GM12878 (cell line): ENCODE measurements around the gene LEF1. TPM values are rescaled to one million over a fixed set of nuclear protein-coding genes. Genes with fewer than 3 reads are reported as not detected.

Experiments used
- ATAC-seq: fragments of 200-7000 bp; cut with Tn5 transposase; 3 replicates; pipeline ENCODE4 v1.9.1; 2020; ENCODE audit warnings: mild to moderate bottlenecking, moderate library complexity
- BruUV-seq: library from RNA; stranded (reverse); fragments of 400-500 nt; replicated peaks from 2 replicates; lab custom pipeline; 2021; lab: Mats Ljungman, UMichigan
- CTCF ChIA-PET: fragments of 300-600 bp; sonication (Branson Sonifier 250); formaldehyde crosslinking; extraction: SDS; loops from one replicate; lab custom pipeline; 2021; ENCODE audit warnings: inconsistent platforms; lab: Yijun Ruan, JAX
- POLR2A ChIA-PET: fragments of 350-600 bp; formaldehyde crosslinking; extraction: SDS; loops from one replicate; lab custom pipeline; 2021; ENCODE audit warnings: inconsistent platforms; lab: Charles Lee
- RAD21 ChIA-PET: fragments of 300-600 bp; sonication (Branson Sonifier 250); formaldehyde crosslinking; loops from one replicate; lab custom pipeline; 2023; ENCODE audit warnings: antibody characterized with exemption; ENCODE audit not compliant: unreplicated experiment; lab: Charles Lee
- SMC1A ChIA-PET: fragments of 300-600 bp; sonication (Branson Sonifier 250); formaldehyde crosslinking; loops from one replicate; lab custom pipeline; 2023; ENCODE audit not compliant: unreplicated experiment, uncharacterized antibody; lab: Charles Lee
- DNase-seq: peaks from one replicate; pipeline ENCODE4 v3.0.0-alpha.2; 2011; ENCODE audit warnings: low read depth, low spot score
- FAIRE-seq: peaks from 3 replicates; lab custom pipeline; 2011; peaks lifted over from hg19 to GRCh38; lab: Jason Lieb, UNC
- H2AFZ ChIP-seq: 2 replicates; pipeline ENCODE4 v1.6.0; 2011; ENCODE audit warnings: low read depth, low read length, control low read depth; ENCODE audit not compliant: control insufficient read depth
- H3K27ac ChIP-seq: 2 replicates; pipeline ENCODE4 v1.5.1; 2011; ENCODE audit warnings: control low read depth; ENCODE audit not compliant: control insufficient read depth, insufficient read depth
- H3K27me3 ChIP-seq, 2 experiments: replicated peaks in 1 of 2; 2 replicates each; pipeline versions ENCODE4 v1.6.0 to v1.6.1; 2011; ENCODE audit warnings: low read length in 1 of 2; ENCODE audit not compliant: control insufficient read depth in 2 of 2, insufficient read depth in 2 of 2
- H3K36me3 ChIP-seq, 2 experiments: 2 replicates each; pipeline ENCODE4 v1.5.1; 2011; ENCODE audit warnings: low read length in 1 of 2; ENCODE audit not compliant: control insufficient read depth in 2 of 2, insufficient read depth in 2 of 2
- H3K4me1 ChIP-seq: 2 replicates; pipeline ENCODE4 v1.6.1; 2011; ENCODE audit warnings: mild to moderate bottlenecking, low read length, moderate library complexity, mixed read lengths; ENCODE audit not compliant: control insufficient read depth, insufficient read depth
- H3K4me2 ChIP-seq: 2 replicates; pipeline ENCODE4 v1.6.0; 2011; ENCODE audit warnings: control low read depth; ENCODE audit not compliant: control insufficient read depth, insufficient read depth
- H3K4me3 ChIP-seq: fragments of 200-600 bp; sonication (generic); 2 replicates; pipeline ENCODE4 v1.5.1; 2016
- H3K79me2 ChIP-seq: 2 replicates; pipeline ENCODE4 v1.6.0; 2011; ENCODE audit warnings: low read length; ENCODE audit not compliant: control insufficient read depth, insufficient read depth
- H3K9ac ChIP-seq: 2 replicates; pipeline ENCODE4 v1.8.0; 2011; ENCODE audit warnings: low read length, control low read depth, mixed read lengths; ENCODE audit not compliant: control insufficient read depth, insufficient read depth
- H3K9me3 ChIP-seq: replicated peaks from 3 replicates; pipeline ENCODE4 v1.5.1; 2011; ENCODE audit warnings: mild to moderate bottlenecking, low read length; ENCODE audit not compliant: control insufficient read depth, insufficient read depth
- H4K20me1 ChIP-seq: 2 replicates; pipeline ENCODE4 v1.6.0; 2011; ENCODE audit not compliant: control insufficient read depth, insufficient read depth
- ASH2L ChIP-seq: fragments of 300-600, 200-600 bp; sonication (generic); IDR thresholded peaks from 2 replicates; pipeline ENCODE4 v1.6.1; 2017; ENCODE audit warnings: low read depth, mild to moderate bottlenecking, borderline replicate concordance
- BACH1 ChIP-seq: fragments of 450-650 bp; IDR thresholded peaks from 2 replicates; pipeline ENCODE4 v1.6.1; 2017; ENCODE audit warnings: mild to moderate bottlenecking, borderline replicate concordance
- FOXK2 ChIP-seq: fragments of 450-650 bp; IDR thresholded peaks from 2 replicates; pipeline ENCODE4 v1.6.1; 2017; ENCODE audit warnings: mild to moderate bottlenecking, moderate library complexity
- MAX ChIP-seq: IDR thresholded peaks from 2 replicates; pipeline ENCODE4 v1.6.1; 2012; ENCODE audit warnings: low read depth, low read length, improper control_type of control experiment
- NFXL1 ChIP-seq: fragments of 450-650 bp; IDR thresholded peaks from 2 replicates; pipeline ENCODE4 v1.6.1; 2017; ENCODE audit warnings: antibody characterized with exemption, mild to moderate bottlenecking, borderline replicate concordance
- NR2F1 ChIP-seq: fragments of 450-650 bp; conservative IDR thresholded peaks from 2 replicates; pipeline ENCODE4 v1.6.1; 2017; ENCODE audit warnings: mild to moderate bottlenecking
- SREBF1 ChIP-seq: IDR thresholded peaks from 2 replicates; pipeline ENCODE4 v1.6.1; 2012; ENCODE audit warnings: mild to moderate bottlenecking, low read length
- SREBF2 ChIP-seq: IDR thresholded peaks from 2 replicates; pipeline ENCODE4 v1.6.1; 2012; ENCODE audit warnings: mild to moderate bottlenecking, low read length
- STAT3 ChIP-seq: IDR thresholded peaks from 2 replicates; pipeline ENCODE4 v1.6.1; 2011; ENCODE audit warnings: low read depth, low read length, improper control_type of control experiment
- ZBTB4 ChIP-seq: fragments of 450-650 bp; formaldehyde crosslinking; IDR thresholded peaks from 2 replicates; pipeline ENCODE4 v1.4.0; 2022; ENCODE audit warnings: mild to moderate bottlenecking, moderate library complexity
- WGBS: methylation state at CpG from one replicate; pipeline ENCODE4 v1.1.6; 2016; ENCODE audit warnings: low lambda C conversion rate; ENCODE audit not compliant: insufficient replicate concordance, insufficient coverage; ENCODE audit errors: missing lambda C conversion rate; 5-methylcytosine and 5-hydroxymethylcytosine counted together
- in situ Hi-C: fragments of 300-500 bp; cut with MboI; formaldehyde crosslinking; loops from 9 replicates; pipeline ENCODE4 v1.14.3; 2018; ENCODE audit warnings: mixed read lengths
- intact Hi-C: fragments of 100-400 bp; cut with micrococcal nuclease; formaldehyde crosslinking; loops from one replicate; pipeline ENCODE4 v1.14.2; 2022; ENCODE audit not compliant: unreplicated experiment
- polyA plus RNA-seq, 11 experiments: library from polyadenylated mRNA; depleted of rRNA in 4 of 11; unstranded in 6 of 11; stranded (reverse) in 5 of 11; fragments of >200 nt; fragmentation: Nextera tagmentation in 4 of 11; fragmentation: Illumina TruSeq in 1 of 11; extraction: Ambion mirVana in 4 of 11; extraction: Trizol in 1 of 11; gene quantifications; 1 replicate in 1 of 11; 2 replicates in 10 of 11; pipeline versions ENCODE4 v1.2.1 to v1.2.3, GENCODE V29; 2011 to 2016; ENCODE audit warnings: inconsistent platforms in 2 of 11, missing spikeins in 2 of 11, low read depth in 1 of 11
- total RNA-seq, 4 experiments: library from RNA; depleted of rRNA in 3 of 4; stranded (reverse); fragments of >200 nt in 3 of 4; fragmentation: Illumina TruSeq in 1 of 4; extraction: Trizol in 1 of 4; gene quantifications; 2 replicates each; pipeline versions ENCODE4 v1.2.1 to v1.2.3, GENCODE V29; 2013 to 2021

LEF1 gene
- total and polyA plus RNA-seq, 10 of the 15 experiments (the other 5 are each of a cell fraction or from before 2014, with no cell fraction given) = 10.2 to 38.1 (median 19.5) TPM

- ChIA-PET CTCF (no interaction called here), RAD21 (interaction anchor here (1.2 kb wide), 1 partner anchor 77 kb away, joined by 3 read pairs; no protein-coding TSS in a partner anchor), POLR2A (no interaction called here), SMC1A (no interaction called here)
- Histone ChIP-seq H3K4me1 (no peaks in the 10 kb centered on the region), H3K36me3 (no peaks in the 10 kb centered on the region), H3K4me2 (no peak overlapping the region), H3K4me3 (no peak overlapping the region), H3K9ac (no peak overlapping the region), H3K27me3 (no peaks in the 10 kb centered on the region; a peak in 1 of 4 replicates), H3K9me3 (no peaks in the 10 kb centered on the region), H3K79me2 (no peaks in the 10 kb centered on the region), H3K27ac (no peak overlapping the region), H4K20me1 (no peaks in the 10 kb centered on the region), H2AFZ (no peak overlapping the region)
- FAIRE-seq = no peak
- no TSS peak for BruUV-seq
- ATAC-seq = no peak
- WGBS = 67% methylated on average over 16 of the region's 16 CpGs
- DNase-seq = no peak
- no peak for TF ChIP-seq ZBTB4 (CRISPR knock-in tag)
- TF ChIP-seq STAT3 = no peak
- no peak for TF ChIP-seq SREBF1
- TF ChIP-seq SREBF2 = no peak
- no peak for TF ChIP-seq NR2F1
- TF ChIP-seq NFXL1 = no peak
- no peak for TF ChIP-seq BACH1
- no peak for TF ChIP-seq ASH2L
- no peak for TF ChIP-seq FOXK2
- TF ChIP-seq MAX = no peak
- intact Hi-C loops = no loop called here
- in situ Hi-C loops = no loop called here
Observed at GRCh38 chr4:108081256-108081655, 87.5 kb downstream of the LEF1 start.
